HCT116 (cell line): Measurements from ENCODE around the gene SCFD2. TPM values are rescaled to one million over a fixed set of nuclear protein-coding genes. Genes with fewer than 3 reads are reported as not detected.
A peak's percentile ranks its signal among the peaks of the same experiment; 100 is the strongest.

Experiments used
- ATAC-seq: fragments of 200-7000 bp; cut with Tn5 transposase; 2 replicates; pipeline ENCODE4 v1.9.1; 2020; ENCODE audit warnings: mild to moderate bottlenecking, moderate library complexity
- BruUV-seq: library from RNA; stranded (reverse); fragments of 400-500 nt; replicated peaks from 2 replicates; lab custom pipeline; 2021; lab: Mats Ljungman, UMichigan
- CTCF ChIA-PET: fragments of 300-600 bp; sonication (Branson Sonifier 250); formaldehyde crosslinking; loops from one replicate; lab custom pipeline; 2021; ENCODE audit warnings: antibody characterized with exemption; lab: Charles Lee
- POLR2A ChIA-PET: fragments of 300-600, 350-600 bp; sonication (Branson Sonifier 250); formaldehyde crosslinking; loops from one replicate; lab custom pipeline; 2021; ENCODE audit warnings: antibody characterized with exemption; lab: Charles Lee
- RAD21 ChIA-PET, 2 experiments: fragments of 300-600 bp; sonication (Branson Sonifier 250); formaldehyde crosslinking; loops; one replicate each; lab custom pipeline; 2023; ENCODE audit warnings: low total read pairs in 2 of 2; ENCODE audit not compliant: uncharacterized antibody in 2 of 2, unreplicated experiment in 2 of 2, low non-redundant PET in 1 of 2; lab: Charles Lee
- DNase-seq: peaks from one replicate; pipeline ENCODE4 v3.0.0-alpha.2; 2010; ENCODE audit warnings: low read depth, low spot score
- H2AFZ ChIP-seq: fragments of 200-600 bp; shearing (Covaris generic), sonication (generic); 2 replicates; pipeline ENCODE4 v1.6.1; 2017; ENCODE audit warnings: low read depth, mixed run types, mixed read lengths, antibody characterized with exemption, low read length; ENCODE audit not compliant: poor library complexity, severe bottlenecking
- H3K27ac ChIP-seq: 2 replicates; pipeline ENCODE4 v1.5.1; 2012; ENCODE audit warnings: low read depth, low read length
- H3K27me3 ChIP-seq: fragments of 200-600 bp; sonication (generic); 2 replicates; pipeline ENCODE4 v1.6.1; 2016; ENCODE audit warnings: mixed run types, low read length, mixed read lengths; ENCODE audit not compliant: insufficient read depth
- H3K36me3 ChIP-seq, 2 experiments: fragments of 200-500 bp in 1 of 2; fragments of 200-600 bp in 1 of 2; sonication (Bioruptor generic) in 1 of 2; sonication (generic) in 1 of 2; 2 replicates each; pipeline versions ENCODE4 v1.5.1 to v1.6.1; 2014 to 2016; ENCODE audit warnings: low read length in 2 of 2, inconsistent platforms in 1 of 2, mixed read lengths in 1 of 2, mixed run types in 1 of 2; ENCODE audit not compliant: insufficient read depth in 2 of 2, control insufficient read depth in 1 of 2
- H3K4me1 ChIP-seq, 2 experiments: fragments of 200-600 bp in 1 of 2; sonication (generic) in 1 of 2; 2 replicates each; pipeline versions ENCODE4 v1.5.1 to v1.6.1; 2012 to 2017; ENCODE audit warnings: low read length in 2 of 2, inconsistent platforms in 1 of 2, mild to moderate bottlenecking in 1 of 2, mixed read lengths in 1 of 2, mixed run types in 1 of 2, moderate library complexity in 1 of 2; ENCODE audit not compliant: insufficient read depth in 2 of 2, control insufficient read depth in 1 of 2
- H3K4me2 ChIP-seq: fragments of 200-600 bp; sonication (generic); 2 replicates; pipeline ENCODE4 v1.6.1; 2017; ENCODE audit warnings: mixed run types, low read length, mixed read lengths
- H3K4me3 ChIP-seq, 2 experiments: fragments of 200-600 bp in 1 of 2; sonication (generic) in 1 of 2; replicated peaks in 1 of 2; 2 replicates each; pipeline ENCODE4 v1.5.1; 2011 to 2016; ENCODE audit warnings: low read length in 2 of 2, control low read depth in 1 of 2, low read depth in 1 of 2, mild to moderate bottlenecking in 1 of 2, mixed read lengths in 1 of 2, mixed run types in 1 of 2
- H3K79me2 ChIP-seq: fragments of 200-600 bp; sonication (generic); 2 replicates; pipeline ENCODE4 v1.6.1; 2017; ENCODE audit warnings: mild to moderate bottlenecking, mixed run types, low read length, moderate library complexity, mixed read lengths; ENCODE audit not compliant: insufficient read depth
- H3K9ac ChIP-seq: fragments of 200-600 bp; sonication (generic); 2 replicates; pipeline ENCODE4 v1.6.1; 2016; ENCODE audit warnings: low read length, mixed read lengths
- H3K9me2 ChIP-seq: fragments of 200-600 bp; sonication (generic), shearing (Covaris generic); 2 replicates; pipeline ENCODE4 v1.6.1; 2017; ENCODE audit warnings: mixed run types, mild to moderate bottlenecking, moderate library complexity; ENCODE audit not compliant: insufficient read depth
- H3K9me3 ChIP-seq, 2 experiments: fragments of 200-500 bp in 1 of 2; fragments of 200-600 bp in 1 of 2; sonication (Bioruptor generic) in 1 of 2; sonication (generic) in 1 of 2; 2 replicates each; pipeline ENCODE4 v1.6.1; 2014 to 2017; ENCODE audit warnings: low read length in 2 of 2, mixed read lengths in 2 of 2, inconsistent platforms in 1 of 2, low read depth in 1 of 2, mild to moderate bottlenecking in 1 of 2, mixed run types in 1 of 2, moderate library complexity in 1 of 2; ENCODE audit not compliant: control insufficient read depth in 1 of 2, insufficient read depth in 1 of 2
- H4K20me1 ChIP-seq: fragments of 200-600 bp; sonication (generic), shearing (Covaris generic); 2 replicates; pipeline ENCODE4 v1.6.1; 2017; ENCODE audit warnings: mixed run types, mild to moderate bottlenecking, moderate library complexity; ENCODE audit not compliant: insufficient read depth
- CEBPB ChIP-seq: IDR thresholded peaks from 2 replicates; pipeline ENCODE4 v1.6.1; 2012; ENCODE audit warnings: low read depth
- EGR1 ChIP-seq: IDR thresholded peaks from 2 replicates; pipeline ENCODE4 v1.6.1; 2012; ENCODE audit warnings: low read depth
- ELF1 ChIP-seq: IDR thresholded peaks from 2 replicates; pipeline ENCODE4 v1.6.1; 2012; ENCODE audit warnings: low read depth, borderline replicate concordance
- EZH2 ChIP-seq: fragments of 200-600 bp; sonication (generic); IDR thresholded peaks from 2 replicates; pipeline ENCODE4 v1.6.1; 2017; ENCODE audit warnings: antibody characterized with exemption, mixed run types
- EZH2phosphoT487 ChIP-seq: fragments of 200-600 bp; IDR thresholded peaks from 2 replicates; pipeline ENCODE4 v1.6.1; 2018; ENCODE audit warnings: antibody characterized with exemption, borderline replicate concordance
- RAD21 ChIP-seq: IDR thresholded peaks from 2 replicates; pipeline ENCODE4 v1.6.1; 2012; ENCODE audit warnings: low read depth, mild to moderate bottlenecking
- REST ChIP-seq: IDR thresholded peaks from 2 replicates; pipeline ENCODE4 v1.6.1; 2012; ENCODE audit warnings: low read depth
- SIN3A ChIP-seq: IDR thresholded peaks from 2 replicates; pipeline ENCODE4 v1.6.1; 2012; ENCODE audit warnings: low read depth
- SP1 ChIP-seq: IDR thresholded peaks from 2 replicates; pipeline ENCODE4 v1.6.1; 2012; ENCODE audit warnings: low read depth
- SRF ChIP-seq: IDR thresholded peaks from 2 replicates; pipeline ENCODE4 v1.6.1; 2012; ENCODE audit warnings: low read depth
- ZBTB33 ChIP-seq: IDR thresholded peaks from 2 replicates; pipeline ENCODE4 v1.6.1; 2011; ENCODE audit warnings: mild to moderate bottlenecking, low read length, moderate library complexity; ENCODE audit not compliant: insufficient replicate concordance; ENCODE audit errors: extremely low read depth
- intact Hi-C: fragments of 100-400 bp; cut with micrococcal nuclease; formaldehyde crosslinking; loops from 2 replicates; pipeline ENCODE4 v1.10.0; 2022
- total RNA-seq: library from RNA; stranded (reverse); gene quantifications from one replicate; pipeline ENCODE4 v1.2.1, GENCODE V29; 2021; ENCODE audit not compliant: unreplicated experiment

SCFD2 gene
- total RNA-seq, 1 experiment from 2014 or later = 13.6 TPM

GRCh38 chr4:52861879-52862616 lies 503.8 kb downstream of the SCFD2 start, which contains the start of gene RASL11B:
Gene RASL11B, plus strand, starts transcription at chr4:52862317. Its CDS starts 191 bp downstream, at chr4:52862508.
- no peak for TF ChIP-seq ELF1
- TF ChIP-seq EGR1 = peak; percentile 45; the same call in 1 of the 2 replicates
- no peak for TF ChIP-seq SRF
- TF ChIP-seq EZH2 = no peak
- no peak for TF ChIP-seq SP1
- ATAC-seq (peak; percentile 98), DNase-seq (peak; percentile 4)
- no TSS peak for BruUV-seq
- H3K4me2 ChIP-seq = peak within 1 kb of the TSS; percentile 73
- H2AFZ ChIP-seq = no peak within 1 kb of the TSS
- peak within 1 kb of the TSS; percentile 40 to 55 for H3K4me3 ChIP-seq
- ChIA-PET POLR2A (no interaction called here), CTCF (no interaction called here), RAD21 (no interaction called here)
- H3K36me3 ChIP-seq = no peaks in the 10 kb centered on the region
- no peaks in the 10 kb centered on the region for H3K79me2 ChIP-seq
- H3K27ac ChIP-seq = peak within 1 kb of the TSS; percentile 12; the same call in 1 of the 2 replicates
- H4K20me1 ChIP-seq = no peaks in the 10 kb centered on the region
- no peaks in the 10 kb centered on the region for H3K27me3 ChIP-seq
- peak within 1 kb of the TSS; percentile 43 for H3K9ac ChIP-seq
- H3K4me1 ChIP-seq = peaks cover 0 to 4% of the 10 kb centered on the region in 2 experiments; a peak in 2 of 4 replicates
- no peaks in the 10 kb centered on the region for H3K9me2 ChIP-seq
- H3K9me3 ChIP-seq = peaks cover 0 to 7% of the 10 kb centered on the region in 2 experiments; a peak in 1 of 4 replicates
- intact Hi-C loops = no loop called here

- no peaks in the 10 kb centered on the region for H3K9me2 ChIP-seq
- peak overlapping the region; percentile 73 for H3K4me2 ChIP-seq
- no peak overlapping the region for H2AFZ ChIP-seq
- H3K27me3 ChIP-seq = no peaks in the 10 kb centered on the region
- peak overlapping the region; percentile 43 for H3K9ac ChIP-seq
- peaks cover 0 to 4% of the 10 kb centered on the region in 2 experiments; a peak in 2 of 4 replicates for H3K4me1 ChIP-seq
- no peaks in the 10 kb centered on the region for H3K36me3 ChIP-seq
- no peaks in the 10 kb centered on the region for H3K79me2 ChIP-seq
- H3K27ac ChIP-seq = no peak overlapping the region; the same call in 1 of the 2 replicates
- H3K4me3 ChIP-seq = peak overlapping the region; percentile 40 to 55
- ChIA-PET RAD21 (no interaction called here), CTCF (no interaction called here), POLR2A (no interaction called here)
- ATAC-seq = no peak
- intact Hi-C loops = no loop called here
- DNase-seq = no peak
- no peaks in the 10 kb centered on the region for H4K20me1 ChIP-seq
- peaks cover 0 to 7% of the 10 kb centered on the region in 2 experiments; a peak in 1 of 4 replicates for H3K9me3 ChIP-seq
- no TSS peak for BruUV-seq
- TF ChIP-seq EZH2phosphoT487 (no peak), EGR1 (no peak), EZH2 (no peak), CEBPB (no peak), ZBTB33 (no peak), SIN3A (no peak), REST (no peak), RAD21 (no peak)
Observed at GRCh38 chr4:52861171-52861823, 504.6 kb downstream of the SCFD2 start.
